ENCODE data around the gene PALD1.

PALD1 gene

GRCh38 chr10:70552586-70552985 is 74.0 kb downstream of the PALD1 start:
- DNase-seq (ENCODE audit: low read depth in 2 of 2) = no peak

GRCh38 chr10:70555371-70555770 is 76.8 kb downstream of the PALD1 start:
- no peak for DNase-seq (ENCODE audit: low read depth in 2 of 2)

- no peak for DNase-seq (ENCODE audit: low read depth in 2 of 2)
Measured at GRCh38 chr10:70557086-70557845, 78.7 kb downstream of the PALD1 start.

DNA sequence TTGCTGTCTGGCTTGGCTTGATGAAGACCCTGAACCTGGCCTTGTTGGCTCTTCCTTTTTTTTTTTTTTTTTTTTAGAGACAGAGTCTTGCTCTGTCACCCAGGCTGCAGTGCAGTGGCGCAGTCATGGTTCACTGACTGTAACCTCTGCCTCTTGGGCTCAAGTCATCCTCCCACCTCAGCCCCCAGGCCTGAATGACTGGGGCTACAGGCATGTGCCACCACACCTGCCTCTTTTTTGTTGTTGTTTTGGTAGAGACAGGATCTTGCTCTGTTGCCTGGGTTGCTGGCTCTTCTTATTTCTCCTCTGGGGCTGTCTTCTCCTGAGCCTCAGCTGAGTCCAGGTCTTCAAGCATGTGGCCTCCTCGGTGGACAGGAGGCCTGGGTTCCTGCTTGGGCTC is 79.3 kb downstream of the PALD1 start:
- no peak for DNase-seq (ENCODE audit: low read depth in 2 of 2)

DNA sequence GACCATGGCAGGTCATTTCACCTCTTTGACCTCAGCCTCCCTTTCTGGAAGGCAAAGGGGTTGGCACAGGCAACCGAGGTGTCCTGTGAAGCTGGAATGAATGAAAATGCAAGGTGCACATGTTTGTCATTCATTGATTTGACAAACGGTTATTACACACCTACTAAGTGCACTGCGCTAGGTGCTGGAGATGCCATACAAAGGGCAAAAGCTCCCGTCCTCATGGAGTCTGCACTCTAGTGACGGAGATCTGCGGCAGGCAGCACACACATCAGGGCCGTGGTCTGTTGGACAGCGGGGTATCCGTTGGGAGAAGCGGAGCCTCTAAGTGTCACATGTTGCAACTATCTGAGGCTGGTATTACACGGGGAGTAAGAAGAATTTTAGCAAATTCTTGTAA is 79.7 kb downstream of the PALD1 start:
- no peak for DNase-seq (ENCODE audit: low read depth in 2 of 2)

GRCh38 chr10:70558871-70559810 is 80.6 kb downstream of the PALD1 start:
- peak; percentile 64 to 65 for DNase-seq (ENCODE audit: low read depth in 2 of 2)

DNA sequence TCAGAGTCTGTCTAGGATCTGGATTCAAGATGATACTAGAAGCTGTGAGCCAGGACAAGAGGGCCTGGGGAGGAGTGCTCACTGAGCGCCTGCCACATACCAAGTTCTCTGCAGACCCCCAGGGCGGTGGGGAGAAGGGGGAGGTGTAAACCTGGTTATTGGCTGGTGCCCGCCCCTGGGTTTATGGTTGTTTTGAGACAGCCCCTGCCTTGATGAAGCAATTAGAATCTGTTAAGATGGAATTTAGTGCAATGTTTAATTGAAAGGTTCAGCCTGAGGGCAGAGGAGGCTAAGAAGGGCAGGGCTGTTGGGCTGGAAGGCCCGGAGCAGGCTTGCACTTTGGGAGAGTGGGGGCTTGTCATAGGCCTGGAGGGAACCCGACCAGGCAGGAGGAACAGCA is 81.3 kb downstream of the PALD1 start:
- no peak for DNase-seq (ENCODE audit: low read depth in 2 of 2)

GRCh38 chr10:70560511-70560941 is 82.0 kb downstream of the PALD1 start:
- no peak for DNase-seq (ENCODE audit: low read depth in 2 of 2)

GRCh38 chr10:70561070-70561469 is 82.5 kb downstream of the PALD1 start:
- DNase-seq (ENCODE audit: low read depth in 2 of 2) = no peak

DNA sequence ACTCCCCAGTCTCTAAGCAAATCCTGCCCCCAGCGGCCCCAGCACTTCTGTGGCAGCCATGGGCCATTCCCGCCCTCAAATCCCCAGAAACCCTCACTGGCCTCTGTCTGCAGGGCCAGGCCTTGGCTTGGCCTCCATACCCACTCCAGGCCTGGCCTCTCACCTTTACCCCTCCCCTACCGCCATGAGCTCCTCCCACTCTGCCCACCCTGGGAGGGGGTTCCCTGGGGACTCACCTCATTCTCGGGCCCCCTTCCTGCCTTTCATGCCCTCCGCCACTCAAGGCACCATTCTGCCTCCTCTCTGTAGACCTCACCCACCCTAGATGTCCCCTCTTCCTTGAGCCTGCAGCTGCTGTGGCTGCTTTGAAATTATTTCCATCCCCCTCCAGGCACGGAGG is 83.0 kb downstream of the PALD1 start:
- DNase-seq (ENCODE audit: low read depth in 2 of 2) = no peak

DNA sequence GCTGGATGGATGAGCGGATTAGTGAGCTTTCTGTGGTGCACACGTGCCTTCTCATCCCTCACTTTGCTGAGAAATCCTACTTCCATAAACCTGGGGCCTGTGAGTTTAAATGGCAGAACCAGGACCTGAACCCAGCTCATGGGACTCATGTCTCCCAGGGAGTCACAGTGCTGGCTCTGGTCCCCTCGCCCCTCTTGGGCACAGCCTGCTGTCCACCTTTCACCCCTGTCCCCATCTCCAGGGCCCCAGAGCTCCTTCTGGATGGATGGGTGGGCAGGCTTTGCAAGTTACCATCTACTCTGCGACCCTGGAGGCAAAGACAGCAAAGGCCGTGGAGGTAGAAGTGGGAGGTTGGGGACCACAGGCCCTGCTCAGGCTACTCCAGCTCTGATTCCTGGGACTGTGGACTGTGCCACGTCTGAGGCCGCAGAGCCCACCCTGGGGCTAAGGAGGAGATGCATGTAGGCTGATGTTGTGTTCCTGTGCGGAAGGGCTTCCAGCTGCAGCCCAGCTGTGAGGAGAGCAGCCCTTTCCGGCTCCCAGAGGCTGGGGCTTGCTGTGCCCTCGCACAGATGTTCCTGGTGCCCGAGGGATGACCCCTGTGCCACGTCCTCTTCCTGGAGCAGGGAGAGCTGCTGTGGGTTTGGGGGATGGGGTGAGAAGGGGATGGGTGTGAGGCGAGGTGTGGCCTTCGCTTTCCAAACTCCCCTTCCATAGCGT is 83.6 kb downstream of the PALD1 start:
- no peak for DNase-seq (ENCODE audit: low read depth in 2 of 2)

GRCh38 chr10:70563230-70563629 is 84.7 kb downstream of the PALD1 start:
- DNase-seq (ENCODE audit: low read depth in 2 of 2) = no peak

GRCh38 chr10:70564113-70564725 is 85.7 kb downstream of the PALD1 start:
- DNase-seq (ENCODE audit: low read depth in 2 of 2) = no peak

GRCh38 chr10:70564901-70565351 is 86.4 kb downstream of the PALD1 start:
- DNase-seq (ENCODE audit: low read depth in 2 of 2) = no peak

- DNase-seq (ENCODE audit: low read depth in 2 of 2) = no peak
Measured at GRCh38 chr10:70565556-70566514, 87.3 kb downstream of the PALD1 start.

DNA sequence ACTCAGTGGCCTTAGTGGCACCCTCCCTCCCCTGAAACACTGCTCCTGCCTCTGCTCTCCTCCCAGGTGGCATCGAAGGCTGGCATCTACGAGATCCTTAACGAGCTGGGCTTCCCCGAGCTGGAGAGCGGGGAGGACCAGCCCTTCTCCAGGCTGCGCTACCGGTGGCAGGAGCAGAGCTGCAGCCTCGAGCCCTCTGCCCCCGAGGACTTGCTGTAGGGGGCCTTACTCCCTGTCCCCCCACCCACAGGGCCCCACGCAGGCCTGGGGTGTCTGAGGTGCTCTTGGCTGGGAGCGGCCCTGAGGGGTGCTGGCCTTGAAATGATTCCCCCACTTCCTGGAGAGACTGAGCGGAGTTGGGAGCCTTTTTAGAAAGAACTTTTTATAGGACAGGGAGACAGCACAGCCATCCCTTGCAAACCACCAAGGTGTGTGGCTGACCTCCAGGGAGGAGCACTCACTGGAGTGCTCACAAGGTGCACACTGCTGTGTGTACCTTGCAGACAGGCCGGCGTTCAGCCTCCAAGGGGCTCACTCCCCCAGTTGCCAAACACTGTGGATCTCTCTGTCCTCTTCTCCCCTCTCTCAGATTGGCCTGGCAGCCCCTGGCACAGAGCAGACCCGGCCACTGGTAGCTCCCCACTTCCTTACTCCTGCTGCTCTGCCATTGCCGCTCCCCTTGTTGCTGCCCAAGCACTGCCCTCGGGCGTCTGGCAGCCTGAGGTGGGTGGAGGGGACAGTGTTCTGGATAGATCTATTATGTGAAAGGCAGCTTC is 88.1 kb downstream of the PALD1 start:
- DNase-seq (ENCODE audit: low read depth in 2 of 2) = no peak

- no peak for DNase-seq (ENCODE audit: low read depth in 2 of 2)
Measured at GRCh38 chr10:70567603-70568002, 89.0 kb downstream of the PALD1 start.

- no peak for DNase-seq (ENCODE audit: low read depth in 2 of 2)
Measured at GRCh38 chr10:70568113-70568512, 89.5 kb downstream of the PALD1 start.

DNA sequence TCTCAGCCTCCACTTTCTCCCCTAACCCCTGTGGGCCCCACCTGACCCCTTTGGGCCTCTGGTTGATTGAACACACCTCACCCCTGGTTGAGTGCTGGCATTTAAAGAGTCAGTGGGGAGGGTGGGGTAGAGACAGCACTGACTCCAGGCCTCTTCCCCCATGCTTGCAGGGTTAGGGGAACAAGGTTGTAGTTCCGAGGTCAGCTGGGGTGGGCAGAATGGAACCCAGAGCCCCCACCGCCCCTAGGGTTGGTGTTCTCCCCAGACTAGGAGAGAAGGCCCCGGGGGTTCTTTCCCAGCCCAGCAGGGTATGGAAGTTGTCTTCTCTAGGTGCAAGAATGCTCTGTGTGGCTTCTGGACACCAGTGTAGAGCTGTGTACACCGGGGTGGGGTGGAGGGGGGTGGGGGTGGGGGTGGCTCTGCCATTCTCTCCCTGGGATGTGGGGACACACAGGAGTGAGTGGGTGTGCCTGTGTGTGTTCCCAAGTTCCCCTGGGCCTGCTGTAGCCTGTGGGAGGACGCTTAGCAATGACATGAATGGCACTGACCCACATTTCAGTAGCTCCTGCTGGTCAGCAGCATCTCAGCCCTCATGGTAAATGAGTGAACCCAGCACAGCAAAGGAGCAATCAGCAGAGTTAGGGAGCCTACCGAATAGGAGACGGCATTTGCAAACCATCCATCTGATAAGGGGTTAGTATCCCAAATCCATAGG is 90.4 kb downstream of the PALD1 start:
- DNase-seq (ENCODE audit: low read depth in 2 of 2) = no peak
